WI38 (cell line): ENCODE data around the gene FSIP2.

Experiments used
- H3K4me3 ChIP-seq: 2 replicates; pipeline ENCODE4 v1.5.1; 2011; ENCODE audit warnings: low read depth, mild to moderate bottlenecking, control low read depth, low read length
- TF ChIP-seq, protein P1 (sequence below): IDR thresholded peaks from 2 replicates; pipeline ENCODE4 v1.5.1; 2012; ENCODE audit warnings: low read depth, mild to moderate bottlenecking, control low read depth, low read length

FSIP2 gene

GRCh38 chr2:185787227-185788145, 48.9 kb downstream of the FSIP2 start:
- TF ChIP-seq, protein P1, sequence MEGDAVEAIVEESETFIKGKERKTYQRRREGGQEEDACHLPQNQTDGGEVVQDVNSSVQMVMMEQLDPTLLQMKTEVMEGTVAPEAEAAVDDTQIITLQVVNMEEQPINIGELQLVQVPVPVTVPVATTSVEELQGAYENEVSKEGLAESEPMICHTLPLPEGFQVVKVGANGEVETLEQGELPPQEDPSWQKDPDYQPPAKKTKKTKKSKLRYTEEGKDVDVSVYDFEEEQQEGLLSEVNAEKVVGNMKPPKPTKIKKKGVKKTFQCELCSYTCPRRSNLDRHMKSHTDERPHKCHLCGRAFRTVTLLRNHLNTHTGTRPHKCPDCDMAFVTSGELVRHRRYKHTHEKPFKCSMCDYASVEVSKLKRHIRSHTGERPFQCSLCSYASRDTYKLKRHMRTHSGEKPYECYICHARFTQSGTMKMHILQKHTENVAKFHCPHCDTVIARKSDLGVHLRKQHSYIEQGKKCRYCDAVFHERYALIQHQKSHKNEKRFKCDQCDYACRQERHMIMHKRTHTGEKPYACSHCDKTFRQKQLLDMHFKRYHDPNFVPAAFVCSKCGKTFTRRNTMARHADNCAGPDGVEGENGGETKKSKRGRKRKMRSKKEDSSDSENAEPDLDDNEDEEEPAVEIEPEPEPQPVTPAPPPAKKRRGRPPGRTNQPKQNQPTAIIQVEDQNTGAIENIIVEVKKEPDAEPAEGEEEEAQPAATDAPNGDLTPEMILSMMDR: no peak
- H3K4me3 ChIP-seq: no peak overlapping the region

DNA sequence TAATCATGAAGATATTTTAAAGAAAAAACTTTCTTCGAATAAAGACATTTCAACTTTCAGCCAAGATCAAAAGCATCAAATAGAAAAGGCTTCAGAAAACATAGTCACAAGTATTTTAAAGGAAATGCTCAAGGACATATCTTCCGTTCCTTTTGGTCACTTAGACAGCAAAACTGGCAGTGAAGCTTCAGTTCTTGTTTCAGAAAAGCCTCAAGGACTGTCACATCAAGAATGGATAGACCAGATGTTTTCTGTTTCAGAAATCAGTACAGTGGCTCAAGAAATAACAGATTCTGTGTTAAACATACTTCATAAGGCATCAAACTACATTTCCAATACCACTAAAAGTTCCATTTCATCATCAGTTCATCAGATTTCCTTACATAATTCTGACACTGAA, 51.8 kb downstream of the FSIP2 start:
- TF ChIP-seq, protein P1: no peak
- H3K4me3 ChIP-seq: no peak overlapping the region

- H3K4me3 ChIP-seq: no peak overlapping the region
- TF ChIP-seq, protein P1: no peak
These were observed 55.1 kb downstream of the FSIP2 start for GRCh38 chr2:185793532-185794345.

- TF ChIP-seq, protein P1: no peak
These were observed 58.2 kb downstream of the FSIP2 start for GRCh38 chr2:185796758-185797157.

GRCh38 chr2:185802926-185803325, 64.3 kb downstream of the FSIP2 start:
- TF ChIP-seq, protein P1: no peak
- H3K4me3 ChIP-seq: no peak overlapping the region

More at GRCh38 chr2:185796758-185797157, 58.2 kb downstream of the FSIP2 start:
- H3K4me3 ChIP-seq: no peak overlapping the region

DNA sequence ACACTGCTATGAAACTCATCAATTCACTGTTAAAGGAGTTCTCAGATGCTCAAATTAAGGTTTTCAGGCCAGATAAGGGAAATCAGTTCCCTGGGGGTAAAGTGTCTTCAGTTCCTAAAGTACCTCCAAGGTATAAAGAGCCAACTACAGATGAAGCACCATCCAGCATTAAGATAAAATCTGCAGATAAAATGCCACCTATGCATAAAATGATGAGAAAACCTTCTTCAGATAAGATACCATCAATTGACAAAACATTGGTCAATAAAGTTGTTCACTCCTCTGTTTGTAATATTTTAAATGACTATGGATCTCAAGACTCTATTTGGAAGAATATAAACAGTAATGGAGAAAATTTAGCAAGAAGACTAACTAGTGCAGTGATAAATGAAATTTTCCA, 68.2 kb downstream of the FSIP2 start:
- TF ChIP-seq, protein P1: no peak
- no peak overlapping the region for H3K4me3 ChIP-seq
